GM19455 (cell line): ENCODE results near the gene ZDHHC14.
A peak's percentile ranks its signal among the peaks of the same experiment; 100 is the strongest.
"Not testable (repeated sequence)": the region's sequence is repeated elsewhere in the genome, so short reads cannot be mapped to it uniquely, and the experiment has no call there.

Experiments
- ATAC-seq: cut with Tn5 transposase; IDR thresholded peaks from one replicate; pipeline ENCODE4 v1.9.1; 2021; ENCODE audit not compliant: unreplicated experiment

Gene ZDHHC14

GRCh38 chr6:157380779-157381561 is at the start of gene ZDHHC14:
TSS of gene ZDHHC14 (plus strand) at chr6:157381190.
- ATAC-seq, result peak; percentile 77

DNA sequence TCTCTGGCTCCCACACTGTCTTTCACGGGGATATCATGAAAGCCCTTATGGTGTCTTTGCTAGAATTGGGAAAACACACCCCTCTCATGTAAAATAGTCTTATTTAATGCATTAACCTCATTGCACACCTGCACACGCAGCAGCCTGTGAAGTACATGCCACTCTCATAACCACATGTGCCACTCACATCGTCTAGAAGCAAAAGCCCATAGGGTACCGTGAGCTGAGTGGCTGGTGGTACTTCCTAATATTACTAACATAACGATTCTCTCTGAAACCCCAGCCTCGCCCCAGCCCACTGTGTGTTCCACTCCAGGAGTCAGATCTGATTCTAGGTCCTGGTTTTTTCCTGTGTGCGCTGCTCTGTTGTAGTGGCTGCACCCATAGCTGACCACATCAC is 48.2 kb upstream of the ZDHHC14 start:
- ATAC-seq, result no peak

GRCh38 chr6:157333537-157333936 is 47.5 kb upstream of the ZDHHC14 start:
- ATAC-seq, result no peak

DNA sequence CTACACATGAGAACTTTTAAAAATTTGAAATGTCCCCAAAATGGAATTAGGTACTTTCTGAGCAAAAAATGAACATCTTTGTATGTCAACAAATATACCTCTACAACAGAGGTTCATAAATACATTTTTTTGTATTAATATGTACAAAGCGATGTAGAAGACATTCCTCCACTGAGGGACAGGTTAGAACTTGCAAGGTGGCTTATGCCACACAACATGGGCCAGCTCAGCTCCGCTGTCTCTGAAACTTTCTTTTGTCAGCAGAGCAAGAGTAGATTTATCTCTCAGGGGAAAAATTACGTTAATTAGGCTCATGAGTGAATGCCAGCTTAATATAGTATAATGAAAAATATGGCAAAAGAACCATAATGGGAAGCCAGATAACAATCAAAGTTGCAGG is 47.0 kb upstream of the ZDHHC14 start:
- ATAC-seq, result no peak

- no peak for ATAC-seq
These were observed 45.2 kb upstream of the ZDHHC14 start for GRCh38 chr6:157335829-157336228.

DNA sequence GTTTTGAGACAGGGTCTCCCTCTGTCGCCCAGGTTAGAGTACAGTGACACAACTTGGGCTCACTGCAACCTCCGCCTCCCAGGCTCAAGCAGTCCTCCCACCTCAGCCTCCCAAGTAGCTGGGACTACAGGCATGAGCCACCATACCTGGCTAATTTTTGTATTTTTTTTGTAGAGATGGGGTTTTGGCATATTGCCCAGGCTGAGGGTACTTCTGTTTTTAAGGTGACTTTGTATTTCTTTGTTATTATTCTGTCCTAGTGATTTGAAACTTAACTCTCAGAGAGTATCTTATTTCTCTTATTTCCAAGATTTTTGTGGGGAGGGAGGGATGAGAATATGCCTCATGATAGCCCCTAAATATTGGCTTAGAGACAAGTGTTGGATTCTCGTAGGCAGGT is 43.7 kb upstream of the ZDHHC14 start:
- not testable (repeated sequence) for ATAC-seq

GRCh38 chr6:157337751-157338150 is 43.2 kb upstream of the ZDHHC14 start:
- no peak for ATAC-seq

DNA sequence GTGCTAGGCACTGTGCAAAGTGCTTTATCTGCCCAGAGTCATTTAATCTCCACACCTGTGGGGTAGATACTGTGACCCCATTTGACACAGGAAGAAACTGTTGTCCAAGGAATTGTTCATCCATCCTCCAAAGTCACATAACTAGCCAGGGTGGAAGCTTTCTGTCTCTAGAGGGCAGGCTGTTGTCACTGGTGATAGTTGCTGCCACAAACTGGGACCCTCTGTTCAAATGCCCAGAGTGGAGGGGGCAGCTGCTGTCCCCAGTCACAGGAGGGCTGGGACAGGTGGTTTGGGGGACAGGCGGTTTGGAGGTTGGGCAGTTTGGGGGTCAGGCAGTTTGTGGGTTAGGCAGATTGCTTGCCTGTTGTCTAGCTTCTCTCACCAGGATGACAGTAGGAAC is 41.6 kb upstream of the ZDHHC14 start:
- ATAC-seq, result no peak

DNA sequence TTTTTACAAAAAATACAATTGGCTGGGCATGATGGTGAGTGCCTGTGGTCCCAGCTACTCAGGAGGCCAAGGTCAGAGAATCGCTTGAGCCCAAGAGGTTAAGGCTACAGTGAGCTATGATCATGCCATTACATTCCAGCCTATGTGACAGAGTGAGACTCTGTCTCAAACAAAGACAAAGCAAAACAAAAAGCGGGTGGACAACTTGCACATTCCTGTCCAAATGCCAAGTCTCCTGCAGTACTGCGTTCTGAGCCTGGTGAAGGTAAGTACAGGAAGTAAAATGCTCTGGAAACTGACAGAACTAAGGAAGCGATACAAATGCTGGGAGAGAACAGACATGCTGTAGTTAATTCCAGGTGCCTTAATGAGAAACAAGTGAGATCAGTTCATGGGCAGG is 37.3 kb upstream of the ZDHHC14 start:
- ATAC-seq, result no peak

GRCh38 chr6:157346373-157346772 is 34.6 kb upstream of the ZDHHC14 start:
- ATAC-seq, result no peak

GRCh38 chr6:157358287-157358686 is 22.7 kb upstream of the ZDHHC14 start:
- ATAC-seq, result no peak

GRCh38 chr6:157361886-157362285 is 19.1 kb upstream of the ZDHHC14 start:
- ATAC-seq, result no peak

DNA sequence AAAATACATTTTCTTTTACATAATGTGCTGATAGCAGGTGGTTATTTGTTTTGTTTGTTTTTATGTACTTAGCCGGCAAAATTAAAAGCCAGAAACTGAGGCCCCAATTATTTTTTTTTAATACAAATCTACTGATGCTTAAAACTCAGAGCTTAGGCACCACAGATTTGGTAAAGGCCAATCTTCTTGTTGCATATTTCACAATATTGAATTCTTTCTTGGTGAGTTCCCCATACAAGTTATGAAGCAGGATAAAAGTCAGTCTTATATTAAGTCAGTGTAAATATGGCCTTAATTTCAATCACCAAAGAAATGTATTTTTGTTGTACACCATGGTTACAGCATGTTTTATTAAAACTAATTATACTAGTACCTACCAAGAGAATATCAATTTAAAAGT is 16.3 kb upstream of the ZDHHC14 start:
- ATAC-seq, result no peak

DNA sequence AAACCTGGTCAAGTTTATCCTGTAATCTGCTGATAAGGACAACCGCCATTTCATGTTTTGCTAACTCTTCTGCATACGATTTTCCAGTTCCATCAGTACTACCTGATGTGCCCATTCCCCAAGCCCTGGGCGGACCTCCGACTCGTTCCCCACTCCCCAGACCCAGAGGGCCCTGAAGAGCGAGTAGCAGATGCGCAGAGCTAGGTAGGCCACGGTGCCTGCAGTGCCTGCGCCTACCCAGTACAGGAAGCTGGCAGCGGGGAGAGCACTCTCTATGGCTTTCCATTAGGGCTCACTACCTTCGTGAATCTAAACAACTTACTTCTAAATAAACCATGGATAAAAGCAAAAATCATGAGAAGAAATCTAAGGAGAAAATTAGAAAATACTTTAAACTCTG is 14.3 kb upstream of the ZDHHC14 start:
- ATAC-seq, result no peak

- no peak for ATAC-seq
These were observed 12.5 kb upstream of the ZDHHC14 start for GRCh38 chr6:157368359-157369049.

- ATAC-seq, result no peak
These were observed 10.2 kb upstream of the ZDHHC14 start for GRCh38 chr6:157370755-157371154.

DNA sequence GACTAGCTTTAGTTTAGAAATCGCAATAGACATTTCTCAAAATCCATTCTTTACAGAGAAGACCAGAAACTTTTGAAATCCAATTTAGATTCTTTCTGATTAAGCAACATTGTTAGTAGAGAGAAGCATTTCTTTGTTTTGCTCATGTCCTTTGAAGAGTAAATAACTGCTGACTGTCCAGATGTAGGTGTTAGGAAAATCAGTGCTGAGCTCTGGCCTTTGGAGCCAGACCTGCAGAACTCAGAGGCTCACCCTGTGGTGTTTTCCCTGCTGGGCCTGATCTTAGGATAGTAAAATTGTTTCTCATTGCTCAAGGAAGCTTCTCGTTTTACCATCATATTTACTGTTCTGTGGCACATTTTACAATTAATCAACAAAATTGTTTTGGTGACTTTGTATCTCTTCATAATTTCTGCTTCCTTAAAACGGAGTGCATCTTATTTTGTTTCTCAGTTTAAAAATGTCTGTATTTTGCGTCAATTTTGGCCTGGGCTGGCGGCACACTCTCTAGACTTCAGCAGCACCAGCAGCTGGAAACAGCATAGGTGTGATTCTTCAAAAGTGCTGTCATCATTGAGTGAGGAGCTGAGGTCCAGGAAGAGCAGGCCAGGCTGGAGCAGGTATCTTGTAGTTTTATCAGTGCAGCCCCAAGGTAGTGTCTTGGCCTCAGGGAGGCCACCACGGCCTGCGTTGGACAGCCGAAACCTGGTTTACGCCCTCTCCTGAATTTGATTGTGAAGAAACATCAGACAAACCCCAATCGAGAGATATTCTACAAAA is 8.3 kb upstream of the ZDHHC14 start:
- ATAC-seq, result no peak

DNA sequence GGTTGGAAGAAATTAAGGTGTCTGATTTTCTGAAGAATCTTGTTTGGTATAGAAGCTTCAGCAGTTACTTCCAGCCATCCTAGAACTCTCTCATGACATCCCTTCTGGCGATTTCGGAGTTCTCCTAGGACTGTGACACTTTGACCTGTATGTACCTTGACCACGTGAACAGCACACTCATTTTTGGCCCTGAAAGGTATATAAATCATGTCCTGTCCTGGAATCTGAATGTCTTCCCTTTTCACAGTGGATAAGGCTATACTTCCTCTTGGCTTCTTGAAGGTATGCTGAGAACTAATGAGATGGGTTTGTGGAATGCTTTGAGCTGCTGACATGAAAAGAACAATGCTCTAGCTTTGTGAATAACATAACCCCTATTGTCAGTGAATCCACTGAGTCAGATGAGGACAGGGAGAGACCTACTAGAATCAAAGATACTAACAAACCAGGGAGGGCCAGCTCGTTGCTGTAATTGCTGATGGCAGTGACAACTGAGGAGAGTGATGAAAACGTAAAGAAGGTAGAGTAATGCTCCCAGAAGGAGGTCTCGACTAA is 6.0 kb upstream of the ZDHHC14 start:
- ATAC-seq, result no peak

DNA sequence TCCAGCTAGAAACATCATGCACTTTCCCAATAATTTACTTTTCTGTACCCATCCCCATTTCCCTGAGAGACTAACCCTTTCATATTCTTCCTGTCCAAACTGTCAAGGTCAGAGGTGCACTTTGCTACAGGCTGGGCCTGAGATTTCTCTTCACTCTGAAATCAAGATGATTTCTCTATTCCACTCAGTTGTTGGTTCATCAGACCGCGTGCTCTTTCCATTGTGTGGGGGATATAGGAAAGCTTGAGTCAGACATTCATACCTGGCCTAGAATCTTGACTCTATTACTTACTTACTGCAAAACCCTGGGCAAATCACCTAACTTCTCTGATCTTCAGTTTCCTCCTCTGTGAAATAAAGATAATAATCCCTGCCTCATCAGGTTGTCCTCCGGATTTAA is 4.7 kb upstream of the ZDHHC14 start:
- ATAC-seq, result no peak

DNA sequence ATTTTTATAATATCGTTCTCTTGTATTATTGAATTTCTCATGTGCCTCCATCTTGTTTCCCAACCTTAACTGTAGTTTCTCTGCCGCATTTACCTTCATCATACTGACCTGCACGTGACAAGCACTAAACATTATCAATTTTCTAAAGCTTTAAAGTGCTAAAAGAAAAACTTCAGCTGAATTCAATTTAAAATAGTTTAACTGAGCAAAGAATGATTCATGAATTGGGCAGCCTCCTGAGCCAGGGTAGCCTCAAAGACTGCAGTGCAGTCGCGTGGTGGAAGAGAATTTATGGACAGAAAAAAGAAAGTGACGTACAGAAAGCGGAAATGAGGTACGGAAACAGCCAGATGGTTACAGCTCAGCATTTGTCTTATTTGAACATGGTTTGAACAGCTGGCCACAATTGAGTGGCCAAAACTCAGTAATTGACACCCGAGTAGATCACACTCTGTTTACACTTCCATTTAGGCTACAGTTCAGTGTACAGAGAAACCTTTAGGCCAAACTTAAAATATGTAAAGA is 4.2 kb upstream of the ZDHHC14 start:
- ATAC-seq, result no peak
